Upper lobe of left lung (tissue), 4 donors: Measurements from ENCODE around the gene NOL4L.

ENCODE experiments used
- CTCF ChIP-seq, 6 experiments: fragments of 450-650 bp in 4 of 6; fragments of 200-600 bp in 2 of 6; sonication (generic) in 2 of 6; IDR thresholded peaks; one replicate each; pipeline ENCODE4 v1.5.1; 2016 to 2019; ENCODE audit warnings: antibody characterized with exemption in 6 of 6
- EP300 ChIP-seq, 4 donors: sonication (generic); formaldehyde crosslinking; IDR thresholded peaks; one replicate each; pipeline ENCODE4 v1.5.1; 2017; ENCODE audit warnings: antibody characterized with exemption in 4 of 4, control low read depth in 2 of 4
- POLR2A ChIP-seq, 4 donors: fragments of 450-650 bp; IDR thresholded peaks; one replicate each; pipeline ENCODE4 v1.5.1; 2016 to 2017; ENCODE audit warnings: antibody characterized with exemption in 4 of 4, mild to moderate bottlenecking in 2 of 4
- POLR2AphosphoS5 ChIP-seq, 2 donors: sonication (generic); formaldehyde crosslinking; IDR thresholded peaks; one replicate each; pipeline ENCODE4 v1.5.1; 2017; ENCODE audit warnings: antibody characterized with exemption in 2 of 2

- no peak for TF ChIP-seq CTCF (IDR thresholded peaks at IDR 0.05)
- no peak for TF ChIP-seq POLR2A (IDR thresholded peaks at IDR 0.05)
- TF ChIP-seq POLR2AphosphoS5 (IDR thresholded peaks at IDR 0.05) = no peak
- no peak for TF ChIP-seq EP300 (IDR thresholded peaks at IDR 0.05)
These were observed 79.2 kb downstream of the NOL4L start for GRCh38 chr20:32505723-32506473.
